ENCODE data around the gene VGLL2.
"Not testable (repeated sequence)": the region's sequence is repeated elsewhere in the genome, so short reads cannot be mapped to it uniquely, and the experiment has no call there.

The VGLL2 gene

GRCh38 chr6:117265410-117266256 lies at the start of gene VGLL2:
Gene VGLL2 (plus strand): TSS chr6:117265558. CDS start chr6:117265764, 206 bp downstream.
- no peak for DNase-seq

GRCh38 chr6:117222861-117223260 lies 42.5 kb upstream of the VGLL2 start:
- no peak for DNase-seq

- DNase-seq, result no peak
These were observed 38.6 kb upstream of the VGLL2 start for GRCh38 chr6:117226778-117227177.

GRCh38 chr6:117227245-117227962 lies 38.0 kb upstream of the VGLL2 start:
- no peak for DNase-seq

- no peak for DNase-seq
These were observed 37.2 kb upstream of the VGLL2 start for GRCh38 chr6:117228202-117228601.

GRCh38 chr6:117229870-117230269 lies 35.5 kb upstream of the VGLL2 start:
- DNase-seq, result no peak

- DNase-seq, result no peak
These were observed 33.9 kb upstream of the VGLL2 start for GRCh38 chr6:117231466-117231865.

GRCh38 chr6:117232196-117232595 lies 33.2 kb upstream of the VGLL2 start:
- DNase-seq, result no peak

GRCh38 chr6:117233145-117233544 lies 32.2 kb upstream of the VGLL2 start:
- DNase-seq, result no peak

GRCh38 chr6:117237561-117237960 lies 27.8 kb upstream of the VGLL2 start:
- DNase-seq, result no peak

GRCh38 chr6:117244571-117244970 lies 20.8 kb upstream of the VGLL2 start:
- DNase-seq, result not testable (repeated sequence)

- DNase-seq, result not testable (repeated sequence)
These were observed 20.4 kb upstream of the VGLL2 start for GRCh38 chr6:117244979-117245378.

- DNase-seq, result no peak
These were observed 11.6 kb upstream of the VGLL2 start for GRCh38 chr6:117253785-117254184.

- no peak for DNase-seq
These were observed 2.6 kb upstream of the VGLL2 start for GRCh38 chr6:117262799-117263198.

- DNase-seq, result no peak
These were observed 1.9 kb upstream of the VGLL2 start for GRCh38 chr6:117263353-117263927.

- no peak for DNase-seq
These were observed 1.0 kb upstream of the VGLL2 start for GRCh38 chr6:117264369-117264691.

- no peak for DNase-seq
These were observed 507 bp upstream of the VGLL2 start for GRCh38 chr6:117264692-117265409.

- DNase-seq, result no peak
These were observed 1.1 kb downstream of the VGLL2 start for GRCh38 chr6:117266257-117267053.

- no peak for DNase-seq
These were observed 1.6 kb downstream of the VGLL2 start for GRCh38 chr6:117267054-117267347.

GRCh38 chr6:117267766-117268534 lies 2.6 kb downstream of the VGLL2 start:
- no peak for DNase-seq

- no peak for DNase-seq
These were observed 3.6 kb downstream of the VGLL2 start for GRCh38 chr6:117268924-117269323.

GRCh38 chr6:117269638-117270054 lies 4.3 kb downstream of the VGLL2 start:
- no peak for DNase-seq

All from CD4-positive, alpha-beta T cell treated with Interferon gamma for 1 hour (primary cell).